A673 (cell line): Measurements from ENCODE around the gene TTLL10.

Source experiments
- CTCF ChIP-seq: fragments of 300-800, 200-600 bp; sonication (generic); conservative IDR thresholded peaks from 2 replicates; pipeline ENCODE4 v1.5.1; 2017; ENCODE audit warnings: low read depth, mild to moderate bottlenecking, antibody characterized with exemption, low read length, moderate library complexity, mixed read lengths
- EZH2 ChIP-seq: fragments of 200-600 bp; sonication (generic); IDR thresholded peaks from 2 replicates; pipeline ENCODE4 v1.6.1; 2017; ENCODE audit warnings: borderline replicate concordance, low read depth, mild to moderate bottlenecking, mixed read lengths, antibody characterized with exemption, low read length; ENCODE audit not compliant: poor library complexity, severe bottlenecking

- no peak for TF ChIP-seq CTCF
- TF ChIP-seq EZH2, result no peak
Observed at GRCh38 chr1:1183221-1183747, 9.6 kb downstream of the TTLL10 start.
